ENCODE data around the gene C2orf78. TPM values are rescaled to one million over a fixed set of nuclear protein-coding genes. Genes with fewer than 3 reads are reported as not detected.

The C2orf78 gene
- total RNA-seq, 1 experiment from 2014 or later, result 0.39 TPM

DNA sequence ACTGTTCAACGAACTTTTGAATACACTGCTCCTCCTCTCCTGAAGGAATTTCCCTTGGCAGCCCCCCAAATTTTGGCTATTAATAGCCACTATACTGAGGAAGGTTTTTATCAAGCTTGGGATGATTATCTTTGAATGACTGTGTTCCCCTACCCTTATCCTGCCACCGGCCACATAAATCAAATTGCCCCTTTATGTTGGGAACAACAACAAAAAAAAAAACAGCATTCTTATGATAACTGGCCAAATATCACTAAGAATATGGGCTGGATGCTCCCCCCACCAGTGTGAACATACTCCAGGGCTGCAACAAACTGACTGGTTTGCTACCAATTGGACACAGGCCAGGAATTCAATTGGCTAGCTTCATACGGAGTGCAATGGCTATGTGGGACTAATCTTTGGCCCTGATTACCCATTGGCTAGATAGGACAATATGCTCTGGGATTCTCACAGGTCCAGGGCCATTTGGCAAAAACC is 24.7 kb upstream of the C2orf78 start:
- CTCF ChIA-PET, result no interaction called here
- Mint-ChIP-seq H3K4me3 (no peak overlapping the region), H3K36me3 (peaks cover 48% of the 10 kb centered on the region), H3K9me3 (peaks cover 17% of the 10 kb centered on the region), H3K27ac (no peak overlapping the region), H3K4me1 (no peaks in the 10 kb centered on the region), H3K27me3 (ENCODE audit: low read depth) (no peaks in the 10 kb centered on the region)
- POLR2A ChIA-PET, result no interaction called here
- TF ChIP-seq GRHL2 (CRISPR knock-in tag; IDR thresholded peaks at IDR 0.05; ENCODE audit: insufficient replicate concordance, severe bottlenecking), result no peak
- no peak for TF ChIP-seq ZNF671 (CRISPR knock-in tag; IDR thresholded peaks at IDR 0.05)
- TF ChIP-seq FOXP1 (CRISPR knock-in tag; IDR thresholded peaks at IDR 0.05; ENCODE audit: borderline replicate concordance), result no peak
- TF ChIP-seq, protein P1, sequence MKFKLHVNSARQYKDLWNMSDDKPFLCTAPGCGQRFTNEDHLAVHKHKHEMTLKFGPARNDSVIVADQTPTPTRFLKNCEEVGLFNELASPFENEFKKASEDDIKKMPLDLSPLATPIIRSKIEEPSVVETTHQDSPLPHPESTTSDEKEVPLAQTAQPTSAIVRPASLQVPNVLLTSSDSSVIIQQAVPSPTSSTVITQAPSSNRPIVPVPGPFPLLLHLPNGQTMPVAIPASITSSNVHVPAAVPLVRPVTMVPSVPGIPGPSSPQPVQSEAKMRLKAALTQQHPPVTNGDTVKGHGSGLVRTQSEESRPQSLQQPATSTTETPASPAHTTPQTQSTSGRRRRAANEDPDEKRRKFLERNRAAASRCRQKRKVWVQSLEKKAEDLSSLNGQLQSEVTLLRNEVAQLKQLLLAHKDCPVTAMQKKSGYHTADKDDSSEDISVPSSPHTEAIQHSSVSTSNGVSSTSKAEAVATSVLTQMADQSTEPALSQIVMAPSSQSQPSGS (CRISPR knock-in tag; IDR thresholded peaks at IDR 0.05; ENCODE audit: borderline replicate concordance, low read depth), result no peak
- TF ChIP-seq NFE2L1 (CRISPR knock-in tag; IDR thresholded peaks at IDR 0.05), result no peak
- TF ChIP-seq, protein P2, sequence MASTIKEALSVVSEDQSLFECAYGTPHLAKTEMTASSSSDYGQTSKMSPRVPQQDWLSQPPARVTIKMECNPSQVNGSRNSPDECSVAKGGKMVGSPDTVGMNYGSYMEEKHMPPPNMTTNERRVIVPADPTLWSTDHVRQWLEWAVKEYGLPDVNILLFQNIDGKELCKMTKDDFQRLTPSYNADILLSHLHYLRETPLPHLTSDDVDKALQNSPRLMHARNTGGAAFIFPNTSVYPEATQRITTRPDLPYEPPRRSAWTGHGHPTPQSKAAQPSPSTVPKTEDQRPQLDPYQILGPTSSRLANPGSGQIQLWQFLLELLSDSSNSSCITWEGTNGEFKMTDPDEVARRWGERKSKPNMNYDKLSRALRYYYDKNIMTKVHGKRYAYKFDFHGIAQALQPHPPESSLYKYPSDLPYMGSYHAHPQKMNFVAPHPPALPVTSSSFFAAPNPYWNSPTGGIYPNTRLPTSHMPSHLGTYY (CRISPR knock-in tag; IDR thresholded peaks at IDR 0.05), result no peak
- TF ChIP-seq, protein P3, sequence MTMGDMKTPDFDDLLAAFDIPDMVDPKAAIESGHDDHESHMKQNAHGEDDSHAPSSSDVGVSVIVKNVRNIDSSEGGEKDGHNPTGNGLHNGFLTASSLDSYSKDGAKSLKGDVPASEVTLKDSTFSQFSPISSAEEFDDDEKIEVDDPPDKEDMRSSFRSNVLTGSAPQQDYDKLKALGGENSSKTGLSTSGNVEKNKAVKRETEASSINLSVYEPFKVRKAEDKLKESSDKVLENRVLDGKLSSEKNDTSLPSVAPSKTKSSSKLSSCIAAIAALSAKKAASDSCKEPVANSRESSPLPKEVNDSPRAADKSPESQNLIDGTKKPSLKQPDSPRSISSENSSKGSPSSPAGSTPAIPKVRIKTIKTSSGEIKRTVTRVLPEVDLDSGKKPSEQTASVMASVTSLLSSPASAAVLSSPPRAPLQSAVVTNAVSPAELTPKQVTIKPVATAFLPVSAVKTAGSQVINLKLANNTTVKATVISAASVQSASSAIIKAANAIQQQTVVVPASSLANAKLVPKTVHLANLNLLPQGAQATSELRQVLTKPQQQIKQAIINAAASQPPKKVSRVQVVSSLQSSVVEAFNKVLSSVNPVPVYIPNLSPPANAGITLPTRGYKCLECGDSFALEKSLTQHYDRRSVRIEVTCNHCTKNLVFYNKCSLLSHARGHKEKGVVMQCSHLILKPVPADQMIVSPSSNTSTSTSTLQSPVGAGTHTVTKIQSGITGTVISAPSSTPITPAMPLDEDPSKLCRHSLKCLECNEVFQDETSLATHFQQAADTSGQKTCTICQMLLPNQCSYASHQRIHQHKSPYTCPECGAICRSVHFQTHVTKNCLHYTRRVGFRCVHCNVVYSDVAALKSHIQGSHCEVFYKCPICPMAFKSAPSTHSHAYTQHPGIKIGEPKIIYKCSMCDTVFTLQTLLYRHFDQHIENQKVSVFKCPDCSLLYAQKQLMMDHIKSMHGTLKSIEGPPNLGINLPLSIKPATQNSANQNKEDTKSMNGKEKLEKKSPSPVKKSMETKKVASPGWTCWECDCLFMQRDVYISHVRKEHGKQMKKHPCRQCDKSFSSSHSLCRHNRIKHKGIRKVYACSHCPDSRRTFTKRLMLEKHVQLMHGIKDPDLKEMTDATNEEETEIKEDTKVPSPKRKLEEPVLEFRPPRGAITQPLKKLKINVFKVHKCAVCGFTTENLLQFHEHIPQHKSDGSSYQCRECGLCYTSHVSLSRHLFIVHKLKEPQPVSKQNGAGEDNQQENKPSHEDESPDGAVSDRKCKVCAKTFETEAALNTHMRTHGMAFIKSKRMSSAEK (CRISPR knock-in tag; IDR thresholded peaks at IDR 0.05; ENCODE audit: borderline replicate concordance), result no peak
- TF ChIP-seq, protein P4, sequence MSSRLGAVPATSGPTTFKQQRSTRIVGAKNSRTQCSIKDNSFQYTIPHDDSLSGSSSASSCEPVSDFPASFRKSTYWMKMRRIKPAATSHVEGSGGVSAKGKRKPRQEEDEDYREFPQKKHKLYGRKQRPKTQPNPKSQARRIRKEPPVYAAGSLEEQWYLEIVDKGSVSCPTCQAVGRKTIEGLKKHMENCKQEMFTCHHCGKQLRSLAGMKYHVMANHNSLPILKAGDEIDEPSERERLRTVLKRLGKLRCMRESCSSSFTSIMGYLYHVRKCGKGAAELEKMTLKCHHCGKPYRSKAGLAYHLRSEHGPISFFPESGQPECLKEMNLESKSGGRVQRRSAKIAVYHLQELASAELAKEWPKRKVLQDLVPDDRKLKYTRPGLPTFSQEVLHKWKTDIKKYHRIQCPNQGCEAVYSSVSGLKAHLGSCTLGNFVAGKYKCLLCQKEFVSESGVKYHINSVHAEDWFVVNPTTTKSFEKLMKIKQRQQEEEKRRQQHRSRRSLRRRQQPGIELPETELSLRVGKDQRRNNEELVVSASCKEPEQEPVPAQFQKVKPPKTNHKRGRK (CRISPR knock-in tag; IDR thresholded peaks at IDR 0.05; ENCODE audit: borderline replicate concordance), result no peak
- no peak for TF ChIP-seq ESRRA (CRISPR knock-in tag; IDR thresholded peaks at IDR 0.05; ENCODE audit: borderline replicate concordance)
- TF ChIP-seq, protein P5, sequence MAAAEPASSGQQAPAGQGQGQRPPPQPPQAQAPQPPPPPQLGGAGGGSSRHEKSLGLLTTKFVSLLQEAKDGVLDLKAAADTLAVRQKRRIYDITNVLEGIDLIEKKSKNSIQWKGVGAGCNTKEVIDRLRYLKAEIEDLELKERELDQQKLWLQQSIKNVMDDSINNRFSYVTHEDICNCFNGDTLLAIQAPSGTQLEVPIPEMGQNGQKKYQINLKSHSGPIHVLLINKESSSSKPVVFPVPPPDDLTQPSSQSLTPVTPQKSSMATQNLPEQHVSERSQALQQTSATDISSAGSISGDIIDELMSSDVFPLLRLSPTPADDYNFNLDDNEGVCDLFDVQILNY (CRISPR knock-in tag; IDR thresholded peaks at IDR 0.05), result no peak
- TF ChIP-seq, protein P6, sequence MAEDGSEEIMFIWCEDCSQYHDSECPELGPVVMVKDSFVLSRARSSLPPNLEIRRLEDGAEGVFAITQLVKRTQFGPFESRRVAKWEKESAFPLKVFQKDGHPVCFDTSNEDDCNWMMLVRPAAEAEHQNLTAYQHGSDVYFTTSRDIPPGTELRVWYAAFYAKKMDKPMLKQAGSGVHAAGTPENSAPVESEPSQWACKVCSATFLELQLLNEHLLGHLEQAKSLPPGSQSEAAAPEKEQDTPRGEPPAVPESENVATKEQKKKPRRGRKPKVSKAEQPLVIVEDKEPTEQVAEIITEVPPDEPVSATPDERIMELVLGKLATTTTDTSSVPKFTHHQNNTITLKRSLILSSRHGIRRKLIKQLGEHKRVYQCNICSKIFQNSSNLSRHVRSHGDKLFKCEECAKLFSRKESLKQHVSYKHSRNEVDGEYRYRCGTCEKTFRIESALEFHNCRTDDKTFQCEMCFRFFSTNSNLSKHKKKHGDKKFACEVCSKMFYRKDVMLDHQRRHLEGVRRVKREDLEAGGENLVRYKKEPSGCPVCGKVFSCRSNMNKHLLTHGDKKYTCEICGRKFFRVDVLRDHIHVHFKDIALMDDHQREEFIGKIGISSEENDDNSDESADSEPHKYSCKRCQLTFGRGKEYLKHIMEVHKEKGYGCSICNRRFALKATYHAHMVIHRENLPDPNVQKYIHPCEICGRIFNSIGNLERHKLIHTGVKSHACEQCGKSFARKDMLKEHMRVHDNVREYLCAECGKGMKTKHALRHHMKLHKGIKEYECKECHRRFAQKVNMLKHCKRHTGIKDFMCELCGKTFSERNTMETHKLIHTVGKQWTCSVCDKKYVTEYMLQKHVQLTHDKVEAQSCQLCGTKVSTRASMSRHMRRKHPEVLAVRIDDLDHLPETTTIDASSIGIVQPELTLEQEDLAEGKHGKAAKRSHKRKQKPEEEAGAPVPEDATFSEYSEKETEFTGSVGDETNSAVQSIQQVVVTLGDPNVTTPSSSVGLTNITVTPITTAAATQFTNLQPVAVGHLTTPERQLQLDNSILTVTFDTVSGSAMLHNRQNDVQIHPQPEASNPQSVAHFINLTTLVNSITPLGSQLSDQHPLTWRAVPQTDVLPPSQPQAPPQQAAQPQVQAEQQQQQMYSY (CRISPR knock-in tag; IDR thresholded peaks at IDR 0.05), result no peak
- TF ChIP-seq, protein P7, sequence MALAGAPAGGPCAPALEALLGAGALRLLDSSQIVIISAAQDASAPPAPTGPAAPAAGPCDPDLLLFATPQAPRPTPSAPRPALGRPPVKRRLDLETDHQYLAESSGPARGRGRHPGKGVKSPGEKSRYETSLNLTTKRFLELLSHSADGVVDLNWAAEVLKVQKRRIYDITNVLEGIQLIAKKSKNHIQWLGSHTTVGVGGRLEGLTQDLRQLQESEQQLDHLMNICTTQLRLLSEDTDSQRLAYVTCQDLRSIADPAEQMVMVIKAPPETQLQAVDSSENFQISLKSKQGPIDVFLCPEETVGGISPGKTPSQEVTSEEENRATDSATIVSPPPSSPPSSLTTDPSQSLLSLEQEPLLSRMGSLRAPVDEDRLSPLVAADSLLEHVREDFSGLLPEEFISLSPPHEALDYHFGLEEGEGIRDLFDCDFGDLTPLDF (CRISPR knock-in tag; IDR thresholded peaks at IDR 0.05), result no peak
- TF ChIP-seq OVOL2 (CRISPR knock-in tag; IDR thresholded peaks at IDR 0.05; ENCODE audit: borderline replicate concordance), result no peak
- TF ChIP-seq, protein P8, sequence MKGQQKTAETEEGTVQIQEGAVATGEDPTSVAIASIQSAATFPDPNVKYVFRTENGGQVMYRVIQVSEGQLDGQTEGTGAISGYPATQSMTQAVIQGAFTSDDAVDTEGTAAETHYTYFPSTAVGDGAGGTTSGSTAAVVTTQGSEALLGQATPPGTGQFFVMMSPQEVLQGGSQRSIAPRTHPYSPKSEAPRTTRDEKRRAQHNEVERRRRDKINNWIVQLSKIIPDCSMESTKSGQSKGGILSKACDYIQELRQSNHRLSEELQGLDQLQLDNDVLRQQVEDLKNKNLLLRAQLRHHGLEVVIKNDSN (CRISPR knock-in tag; IDR thresholded peaks at IDR 0.05), result no peak
- no peak for TF ChIP-seq ZNF219 (CRISPR knock-in tag; IDR thresholded peaks at IDR 0.05; ENCODE audit: borderline replicate concordance)
- TF ChIP-seq EMX1 (CRISPR knock-in tag; IDR thresholded peaks at IDR 0.05), result no peak
- no peak for TF ChIP-seq NFYB (CRISPR knock-in tag; conservative IDR thresholded peaks at IDR 0.05; ENCODE audit: low read depth)
- no peak for TF ChIP-seq FOXK1 (CRISPR knock-in tag; IDR thresholded peaks at IDR 0.05)
- TF ChIP-seq, protein P9, sequence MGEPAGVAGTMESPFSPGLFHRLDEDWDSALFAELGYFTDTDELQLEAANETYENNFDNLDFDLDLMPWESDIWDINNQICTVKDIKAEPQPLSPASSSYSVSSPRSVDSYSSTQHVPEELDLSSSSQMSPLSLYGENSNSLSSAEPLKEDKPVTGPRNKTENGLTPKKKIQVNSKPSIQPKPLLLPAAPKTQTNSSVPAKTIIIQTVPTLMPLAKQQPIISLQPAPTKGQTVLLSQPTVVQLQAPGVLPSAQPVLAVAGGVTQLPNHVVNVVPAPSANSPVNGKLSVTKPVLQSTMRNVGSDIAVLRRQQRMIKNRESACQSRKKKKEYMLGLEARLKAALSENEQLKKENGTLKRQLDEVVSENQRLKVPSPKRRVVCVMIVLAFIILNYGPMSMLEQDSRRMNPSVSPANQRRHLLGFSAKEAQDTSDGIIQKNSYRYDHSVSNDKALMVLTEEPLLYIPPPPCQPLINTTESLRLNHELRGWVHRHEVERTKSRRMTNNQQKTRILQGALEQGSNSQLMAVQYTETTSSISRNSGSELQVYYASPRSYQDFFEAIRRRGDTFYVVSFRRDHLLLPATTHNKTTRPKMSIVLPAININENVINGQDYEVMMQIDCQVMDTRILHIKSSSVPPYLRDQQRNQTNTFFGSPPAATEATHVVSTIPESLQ (CRISPR knock-in tag; IDR thresholded peaks at IDR 0.05), result no peak
- ATAC-seq (no peak), DNase-seq (ENCODE audit: low spot score) (no peak)
